ENCODE results near the gene SWAP70.

SWAP70 gene

GRCh38 chr11:9756461-9756860 lies 92.6 kb downstream of the SWAP70 start:
- ChIA-PET POLR2A (no interaction called here), CTCF (interaction anchor here (0.7 kb wide), 1 partner anchor 610 kb away, joined by 3 read pairs; no protein-coding TSS in a partner anchor)
- DNase-seq (ENCODE audit: extremely low spot score) = no peak
- TF ChIP-seq ARNT (IDR thresholded peaks at IDR 0.05) (no peak), PKNOX1 (IDR thresholded peaks at IDR 0.05) (no peak), FOXA1 (IDR thresholded peaks at IDR 0.05) (no peak), FOXM1 (IDR thresholded peaks at IDR 0.05; ENCODE audit: borderline replicate concordance) (no peak), ZNF384 (IDR thresholded peaks at IDR 0.05) (no peak), ELF4 (IDR thresholded peaks at IDR 0.05) (no peak), TARDBP (IDR thresholded peaks at IDR 0.05) (no peak), LEF1 (IDR thresholded peaks at IDR 0.05; ENCODE audit: borderline replicate concordance) (no peak)

GRCh38 chr11:9756878-9757277 lies 93.0 kb downstream of the SWAP70 start:
- POLR2A ChIA-PET = no interaction called here
- DNase-seq (ENCODE audit: extremely low spot score) = no peak
- CTCF ChIA-PET = no interaction called here

GRCh38 chr11:9757809-9758636 lies 94.1 kb downstream of the SWAP70 start:
- POLR2A ChIA-PET = interaction anchor here (0.8 to 2.0 kb wide), 8 partner anchors 44 to 609 kb away, joined by 3 to 14 read pairs (median 3); partner anchors contain the start of genes ADM and ZNF143
- DNase-seq (ENCODE audit: extremely low spot score) = peak; percentile 96
- CTCF ChIA-PET = interaction anchor here (0.6 to 1.0 kb wide), 7 partner anchors 9 to 566 kb away, joined by 3 to 7 read pairs (median 3); no protein-coding TSS in a partner anchor
- TF ChIP-seq FOXM1 (IDR thresholded peaks at IDR 0.05; ENCODE audit: borderline replicate concordance) (peak; percentile 38; the same call in 1 of the 2 replicates), CTBP1 (IDR thresholded peaks at IDR 0.05; ENCODE audit: borderline replicate concordance) (no peak), ELF4 (IDR thresholded peaks at IDR 0.05) (no peak), TARDBP (IDR thresholded peaks at IDR 0.05) (no peak), ARNT (IDR thresholded peaks at IDR 0.05) (0 out of 2 replicates have a peak, but pooled peaks have one; percentile 42), FOXK2 (IDR thresholded peaks at IDR 0.05) (no peak)

More at GRCh38 chr11:9756878-9757277, 93.0 kb downstream of the SWAP70 start:
- no peak for TF ChIP-seq CTBP1 (IDR thresholded peaks at IDR 0.05; ENCODE audit: borderline replicate concordance)
- TF ChIP-seq FOXM1 (IDR thresholded peaks at IDR 0.05; ENCODE audit: borderline replicate concordance) = no peak
- TF ChIP-seq FOXK2 (IDR thresholded peaks at IDR 0.05) = no peak
- TF ChIP-seq LEF1 (IDR thresholded peaks at IDR 0.05; ENCODE audit: borderline replicate concordance) = no peak
- TF ChIP-seq BHLHE40 (IDR thresholded peaks at IDR 0.05; ENCODE audit: borderline replicate concordance) = no peak
- TF ChIP-seq SP1 (IDR thresholded peaks at IDR 0.05) = no peak
- no peak for TF ChIP-seq NFRKB (IDR thresholded peaks at IDR 0.05)
- TF ChIP-seq TARDBP (IDR thresholded peaks at IDR 0.05) = no peak
- no peak for TF ChIP-seq SUZ12 (IDR thresholded peaks at IDR 0.05)
- TF ChIP-seq PKNOX1 (IDR thresholded peaks at IDR 0.05) = no peak
- TF ChIP-seq ZNF384 (IDR thresholded peaks at IDR 0.05) = no peak
- no peak for TF ChIP-seq FOXA1 (IDR thresholded peaks at IDR 0.05)
- TF ChIP-seq ARNT (IDR thresholded peaks at IDR 0.05) = no peak

GRCh38 chr11:9758637-9759518 lies 95.0 kb downstream of the SWAP70 start:
- TF ChIP-seq L3MBTL2 (conservative IDR thresholded peaks at IDR 0.05) = peak; percentile 60; the same call in 1 of the 2 replicates
- TF ChIP-seq HDGF (IDR thresholded peaks at IDR 0.05; ENCODE audit: borderline replicate concordance) = no peak
- peak; percentile 64 for DNase-seq (ENCODE audit: extremely low spot score)
- POLR2A ChIA-PET = interaction anchor here (0.8 to 2.0 kb wide), 13 partner anchors 11 to 608 kb away, joined by 3 to 14 read pairs (median 3); partner anchors contain the start of genes ADM and ZNF143
- CTCF ChIA-PET = interaction anchor here (0.6 to 2.1 kb wide), 11 partner anchors 8 to 565 kb away, joined by 3 to 7 read pairs (median 5); no protein-coding TSS in a partner anchor

GRCh38 chr11:9759519-9760192 lies 95.8 kb downstream of the SWAP70 start:
- peak; percentile 52 for DNase-seq (ENCODE audit: extremely low spot score)
- ChIA-PET POLR2A (interaction anchor here (1.0 to 2.0 kb wide), 6 partner anchors 12 to 550 kb away, joined by 3 to 14 read pairs (median 4); partner anchors contain the start of gene ADM), CTCF (interaction anchor here (0.7 to 2.1 kb wide), 6 partner anchors 9 to 564 kb away, joined by 3 to 5 read pairs (median 4); no protein-coding TSS in a partner anchor)
- TF ChIP-seq HDGF (IDR thresholded peaks at IDR 0.05; ENCODE audit: borderline replicate concordance) = no peak
- no peak for TF ChIP-seq LEF1 (IDR thresholded peaks at IDR 0.05; ENCODE audit: borderline replicate concordance)
- TF ChIP-seq SP1 (IDR thresholded peaks at IDR 0.05) = no peak
- no peak for TF ChIP-seq FOXM1 (IDR thresholded peaks at IDR 0.05; ENCODE audit: borderline replicate concordance)
- no peak for TF ChIP-seq ZNF384 (IDR thresholded peaks at IDR 0.05)
- TF ChIP-seq PKNOX1 (IDR thresholded peaks at IDR 0.05) = no peak
- no peak; the same call in 1 of the 2 replicates for TF ChIP-seq L3MBTL2 (conservative IDR thresholded peaks at IDR 0.05)
- no peak for TF ChIP-seq TARDBP (IDR thresholded peaks at IDR 0.05)
- no peak for TF ChIP-seq NFRKB (IDR thresholded peaks at IDR 0.05)
- TF ChIP-seq ARNT (IDR thresholded peaks at IDR 0.05) = no peak
- TF ChIP-seq FOXA1 (IDR thresholded peaks at IDR 0.05) = no peak
- no peak for TF ChIP-seq SUZ12 (IDR thresholded peaks at IDR 0.05)
